ENCODE data around the gene EPN3.

Gene EPN3

GRCh38 chr17:50535407-50535806 is 2.9 kb downstream of the EPN3 start:
- no peak for DNase-seq (ENCODE audit: low read depth)

- DNase-seq (ENCODE audit: low read depth) = no peak
Observed at GRCh38 chr17:50536683-50537646, 4.4 kb downstream of the EPN3 start.

- DNase-seq (ENCODE audit: low read depth) = no peak
Observed at GRCh38 chr17:50537721-50538548, 5.4 kb downstream of the EPN3 start.

- DNase-seq (ENCODE audit: low read depth) = no peak
Observed at GRCh38 chr17:50538549-50539410, 6.2 kb downstream of the EPN3 start.

GRCh38 chr17:50539762-50540559 is 7.4 kb downstream of the EPN3 start:
- DNase-seq (ENCODE audit: low read depth) = no peak

GRCh38 chr17:50540560-50541401 is 8.2 kb downstream of the EPN3 start:
- DNase-seq (ENCODE audit: low read depth) = no peak

- no peak for DNase-seq (ENCODE audit: low read depth)
Observed at GRCh38 chr17:50541402-50541715, 8.8 kb downstream of the EPN3 start.

- DNase-seq (ENCODE audit: low read depth) = peak; percentile 67
Observed at GRCh38 chr17:50541716-50542688, 9.5 kb downstream of the EPN3 start.

GRCh38 chr17:50542795-50543774 is 10.6 kb downstream of the EPN3 start:
- DNase-seq (ENCODE audit: low read depth) = no peak

- DNase-seq (ENCODE audit: low read depth) = no peak
Observed at GRCh38 chr17:50544516-50544915, 12.0 kb downstream of the EPN3 start.

GRCh38 chr17:50545311-50545710 is 12.8 kb downstream of the EPN3 start:
- no peak for DNase-seq (ENCODE audit: low read depth)

- no peak for DNase-seq (ENCODE audit: low read depth)
Observed at GRCh38 chr17:50546701-50547034, 14.1 kb downstream of the EPN3 start.

- DNase-seq (ENCODE audit: low read depth) = peak; percentile 67
Observed at GRCh38 chr17:50547035-50547735, 14.7 kb downstream of the EPN3 start, which contains the start of gene SPATA20. Gene SPATA20 (plus strand): TSS chr17:50547174. CDS start chr17:50547209, 35 bp downstream.

GRCh38 chr17:50547736-50548083 is 15.2 kb downstream of the EPN3 start:
- no peak for DNase-seq (ENCODE audit: low read depth)

- no peak for DNase-seq (ENCODE audit: low read depth)
Observed at GRCh38 chr17:50548831-50549230, 16.3 kb downstream of the EPN3 start.

GRCh38 chr17:50549256-50549941 is 16.9 kb downstream of the EPN3 start:
- DNase-seq (ENCODE audit: low read depth) = no peak

GRCh38 chr17:50549969-50550368 is 17.4 kb downstream of the EPN3 start:
- DNase-seq (ENCODE audit: low read depth) = no peak

All from stimulated activated CD8-positive, alpha-beta memory T cell treated with anti-CD3 and anti-CD28 coated beads, Interleukin-15, amount 100 ng/mL, for 1 hour (primary cell).